OCI-LY7 (cell line): ENCODE measurements around the gene APPL1. TPM values are rescaled to one million over a fixed set of nuclear protein-coding genes. Genes with fewer than 3 reads are reported as not detected.

ENCODE experiments used
- BruUV-seq: library from RNA; stranded (reverse); fragments of 400-500 nt; replicated peaks from 2 replicates; lab custom pipeline; 2021; lab: Mats Ljungman, UMichigan
- CTCF ChIA-PET: fragments of 300-600 bp; sonication (Branson Sonifier 250); formaldehyde crosslinking; loops from one replicate; lab custom pipeline; 2022; ENCODE audit warnings: antibody characterized with exemption; ENCODE audit not compliant: unreplicated experiment; lab: Charles Lee
- POLR2A ChIA-PET: fragments of 300-600 bp; sonication (Branson Sonifier 250); formaldehyde crosslinking; loops from one replicate; lab custom pipeline; 2022; ENCODE audit warnings: antibody characterized with exemption; lab: Charles Lee
- DNase-seq: peaks from one replicate; pipeline ENCODE4 v3.0.0-alpha.2; 2015; ENCODE audit warnings: low spot score
- H2AFZ ChIP-seq: fragments of 200-600 bp; sonication (generic), shearing (Covaris generic); 2 replicates; pipeline ENCODE4 v1.6.1; 2014; ENCODE audit warnings: mild to moderate bottlenecking, antibody characterized with exemption, low read length, moderate library complexity
- H3K27ac ChIP-seq: fragments of 200-600 bp; sonication (generic); 2 replicates; pipeline ENCODE4 v1.5.1; 2014; ENCODE audit warnings: mixed run types, low read depth, mild to moderate bottlenecking, moderate library complexity, low read length, inconsistent platforms; ENCODE audit not compliant: poor library complexity, severe bottlenecking
- H3K36me3 ChIP-seq: fragments of 200-600 bp; sonication (generic); 2 replicates; pipeline ENCODE4 v1.6.1; 2014; ENCODE audit warnings: mild to moderate bottlenecking, antibody characterized with exemption, low read length, moderate library complexity, mixed read lengths; ENCODE audit not compliant: insufficient read depth
- H3K4me1 ChIP-seq: fragments of 200-600 bp; sonication (generic); 2 replicates; pipeline ENCODE4 v1.5.1; 2014; ENCODE audit warnings: mild to moderate bottlenecking, low read length; ENCODE audit not compliant: insufficient read depth, poor library complexity, severe bottlenecking
- H3K4me2 ChIP-seq: fragments of 200-600 bp; sonication (generic); 2 replicates; pipeline ENCODE4 v1.6.1; 2014; ENCODE audit warnings: mild to moderate bottlenecking, low read length
- H3K4me3 ChIP-seq: fragments of 200-600 bp; sonication (generic); 2 replicates; pipeline ENCODE4 v1.5.1; 2014; ENCODE audit warnings: mild to moderate bottlenecking, low read depth, low read length; ENCODE audit not compliant: poor library complexity, severe bottlenecking
- H3K79me2 ChIP-seq: fragments of 200-600 bp; sonication (generic); 2 replicates; pipeline ENCODE4 v1.6.1; 2016; ENCODE audit warnings: low read depth, mild to moderate bottlenecking, low read length, moderate library complexity, mixed read lengths; ENCODE audit not compliant: insufficient read depth
- H3K9me2 ChIP-seq: fragments of 200-600 bp; sonication (generic); 2 replicates; pipeline ENCODE4 v1.6.1; 2016; ENCODE audit warnings: mild to moderate bottlenecking, low read length, mixed read lengths; ENCODE audit not compliant: insufficient read depth
- H3K9me3 ChIP-seq: fragments of 200-600 bp; sonication (generic); 2 replicates; pipeline ENCODE4 v1.6.1; 2014; ENCODE audit warnings: mild to moderate bottlenecking, mixed run types, low read length, mixed read lengths
- H4K20me1 ChIP-seq: fragments of 200-600 bp; sonication (generic); 2 replicates; pipeline ENCODE4 v1.6.1; 2014; ENCODE audit warnings: mild to moderate bottlenecking, antibody characterized with exemption, low read length, moderate library complexity, mixed read lengths; ENCODE audit not compliant: insufficient read depth
- EZH2phosphoT487 ChIP-seq: fragments of 200-600 bp; sonication (generic); IDR thresholded peaks from 2 replicates; pipeline ENCODE4 v1.6.1; 2018; ENCODE audit warnings: low read depth, borderline replicate concordance, mild to moderate bottlenecking, mixed run types, antibody characterized with exemption, low read length, moderate library complexity, mixed read lengths
- intact Hi-C: fragments of 100-400 bp; cut with micrococcal nuclease; formaldehyde crosslinking; loops from one replicate; pipeline ENCODE4 v1.10.0; 2022; ENCODE audit not compliant: unreplicated experiment
- total RNA-seq, 2 experiments: library from RNA; depleted of rRNA in 1 of 2; stranded (reverse); fragments of >200 nt in 1 of 2; shearing (Covaris generic) in 1 of 2; gene quantifications; 2 replicates each; pipeline ENCODE4 v1.2.3, GENCODE V29; 2014 to 2022
- TF ChIP-seq, protein P1 (sequence below): fragments of 200-600 bp; sonication (generic); conservative IDR thresholded peaks from 2 replicates; pipeline ENCODE4 v1.5.1; 2014; ENCODE audit warnings: mild to moderate bottlenecking, antibody characterized with exemption, low read length, moderate library complexity, mixed read lengths

The APPL1 gene
- total RNA-seq, 2 experiments from 2014 or later, result 45.9 to 54.5 TPM

DNA sequence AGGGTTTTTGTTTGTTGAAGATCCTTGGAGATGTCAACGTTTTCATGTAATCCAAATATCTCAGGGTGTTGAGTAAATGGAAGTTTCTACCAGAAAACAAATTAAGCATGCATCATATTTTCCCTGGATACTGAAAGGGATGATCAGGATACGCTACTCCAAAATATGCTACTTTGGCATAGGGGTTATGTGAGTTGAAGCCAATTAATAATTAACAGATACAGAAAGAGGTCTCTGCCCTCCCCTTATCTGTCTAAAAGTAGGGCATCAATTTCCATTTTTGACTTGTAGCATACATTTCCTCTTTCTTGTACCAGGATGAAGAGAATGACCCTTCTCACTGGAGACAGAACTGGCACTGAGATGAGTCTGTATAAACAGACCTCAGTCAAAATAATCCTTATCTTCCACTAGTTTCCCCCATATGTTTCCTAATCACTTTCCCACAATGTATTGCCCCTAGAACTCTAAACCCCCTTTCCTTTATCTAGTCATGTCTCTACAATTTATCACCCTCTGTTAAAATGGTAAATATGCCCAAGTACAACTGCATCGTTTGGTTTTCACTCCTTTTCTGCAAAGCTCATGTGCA is 82.3 kb downstream of the APPL1 start:
- intact Hi-C loops, result no loop called here
- TF ChIP-seq, protein P1, sequence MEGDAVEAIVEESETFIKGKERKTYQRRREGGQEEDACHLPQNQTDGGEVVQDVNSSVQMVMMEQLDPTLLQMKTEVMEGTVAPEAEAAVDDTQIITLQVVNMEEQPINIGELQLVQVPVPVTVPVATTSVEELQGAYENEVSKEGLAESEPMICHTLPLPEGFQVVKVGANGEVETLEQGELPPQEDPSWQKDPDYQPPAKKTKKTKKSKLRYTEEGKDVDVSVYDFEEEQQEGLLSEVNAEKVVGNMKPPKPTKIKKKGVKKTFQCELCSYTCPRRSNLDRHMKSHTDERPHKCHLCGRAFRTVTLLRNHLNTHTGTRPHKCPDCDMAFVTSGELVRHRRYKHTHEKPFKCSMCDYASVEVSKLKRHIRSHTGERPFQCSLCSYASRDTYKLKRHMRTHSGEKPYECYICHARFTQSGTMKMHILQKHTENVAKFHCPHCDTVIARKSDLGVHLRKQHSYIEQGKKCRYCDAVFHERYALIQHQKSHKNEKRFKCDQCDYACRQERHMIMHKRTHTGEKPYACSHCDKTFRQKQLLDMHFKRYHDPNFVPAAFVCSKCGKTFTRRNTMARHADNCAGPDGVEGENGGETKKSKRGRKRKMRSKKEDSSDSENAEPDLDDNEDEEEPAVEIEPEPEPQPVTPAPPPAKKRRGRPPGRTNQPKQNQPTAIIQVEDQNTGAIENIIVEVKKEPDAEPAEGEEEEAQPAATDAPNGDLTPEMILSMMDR, result no peak
- no peak for TF ChIP-seq EZH2phosphoT487
- no peak for DNase-seq
- ChIA-PET POLR2A (no interaction called here), CTCF (no interaction called here)
- Histone ChIP-seq H3K4me3 (no peak overlapping the region), H3K4me1 (no peaks in the 10 kb centered on the region), H3K27ac (no peak overlapping the region), H3K4me2 (no peak overlapping the region), H3K79me2 (no peaks in the 10 kb centered on the region), H3K36me3 (no peaks in the 10 kb centered on the region), H4K20me1 (no peaks in the 10 kb centered on the region), H2AFZ (no peak overlapping the region), H3K9me3 (no peaks in the 10 kb centered on the region), H3K9me2 (no peaks in the 10 kb centered on the region)
- no TSS peak for BruUV-seq

DNA sequence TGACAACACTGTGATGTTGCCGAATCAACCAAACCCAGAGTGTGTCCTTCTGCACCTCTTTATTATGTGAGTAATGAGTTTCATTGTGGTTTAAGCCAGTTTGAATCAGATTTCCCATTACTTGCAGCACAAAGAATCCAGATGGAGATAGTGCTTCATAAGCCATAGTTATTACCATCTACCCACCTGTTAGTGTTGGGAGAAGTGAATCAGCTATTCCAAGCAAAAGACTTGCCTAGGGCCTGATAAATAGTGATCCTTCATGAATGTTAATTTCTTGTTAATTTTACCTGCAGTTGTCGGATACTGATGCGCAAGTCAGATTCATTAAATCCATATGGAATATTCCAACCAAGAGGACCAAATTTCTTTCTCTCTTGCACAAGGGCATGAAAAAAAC is 86.7 kb downstream of the APPL1 start:
- no peaks in the 10 kb centered on the region for H3K36me3 ChIP-seq
- H3K79me2 ChIP-seq, result no peaks in the 10 kb centered on the region
- no peaks in the 10 kb centered on the region for H3K4me1 ChIP-seq
- no peak for DNase-seq
- no TSS peak for BruUV-seq
- ChIA-PET POLR2A (interaction anchor here (0.6 to 1.0 kb wide), 2 partner anchors 20 to 106 kb away, joined by 3 to 7 read pairs; no protein-coding TSS in a partner anchor), CTCF (no interaction called here)
- H4K20me1 ChIP-seq, result no peaks in the 10 kb centered on the region
- H3K9me3 ChIP-seq, result peaks cover 12% of the 10 kb centered on the region; the same call in 1 of the 2 replicates
- no peak overlapping the region for H3K4me3 ChIP-seq
- H2AFZ ChIP-seq, result no peak overlapping the region
- H3K4me2 ChIP-seq, result no peak overlapping the region
- intact Hi-C loops, result no loop called here
- H3K27ac ChIP-seq, result no peak overlapping the region
- H3K9me2 ChIP-seq, result no peaks in the 10 kb centered on the region
- TF ChIP-seq, protein P1, result no peak
- no peak for TF ChIP-seq EZH2phosphoT487

Other genes with a start within 250 kb of the APPL1 start
- not detected in 2 replicates for gene SPATA12, start 167.1 kb upstream of the APPL1 start, total RNA-seq (2014; rRNA removed; shearing (Covaris generic))
- gene SPATA12, start 167.1 kb upstream of the APPL1 start, total RNA-seq (2022), result 0.13 and 0.20 TPM in 2 replicates
- 0.06 TPM in 1 of 2 replicates, not detected in the other for gene IL17RD, start 62.4 kb upstream of the APPL1 start, total RNA-seq (2014; rRNA removed; shearing (Covaris generic))
- gene IL17RD, start 62.4 kb upstream of the APPL1 start, total RNA-seq (2022), result 0.35 and 0.36 TPM in 2 replicates
- 6.9 and 10.1 TPM in 2 replicates for gene HESX1, start 27.8 kb upstream of the APPL1 start, total RNA-seq (2014; rRNA removed; shearing (Covaris generic))
- gene HESX1, start 27.8 kb upstream of the APPL1 start, total RNA-seq (2022), result 4.7 and 6.0 TPM in 2 replicates
- gene ASB14, start 65.0 kb downstream of the APPL1 start, total RNA-seq (2014; rRNA removed; shearing (Covaris generic)), result 0.06 and 0.18 TPM in 2 replicates
- not detected in 2 replicates for gene ASB14, start 65.0 kb downstream of the APPL1 start, total RNA-seq (2022)